Epidermal melanocyte (primary cell): ENCODE data around the gene KCNT2.
"Not testable (repeated sequence)": the region's sequence is repeated elsewhere in the genome, so short reads cannot be mapped to it uniquely, and the experiment has no call there.

ENCODE experiments used
- DNase-seq: peaks from one replicate; pipeline ENCODE4 v3.0.0; 2011; ENCODE audit warnings: low spot score; ENCODE audit not compliant: insufficient read length

KCNT2 gene

GRCh38 chr1:196515904-196516303 is 92.3 kb downstream of the KCNT2 start:
- no peak for DNase-seq

GRCh38 chr1:196513821-196514220 is 94.4 kb downstream of the KCNT2 start:
- DNase-seq, result no peak

- no peak for DNase-seq
Measured at GRCh38 chr1:196510451-196510850, 97.8 kb downstream of the KCNT2 start.

- DNase-seq, result not testable (repeated sequence)
Measured at GRCh38 chr1:196504224-196504623, 104.0 kb downstream of the KCNT2 start.

- DNase-seq, result no peak
Measured at GRCh38 chr1:196502437-196502836, 105.8 kb downstream of the KCNT2 start.

DNA sequence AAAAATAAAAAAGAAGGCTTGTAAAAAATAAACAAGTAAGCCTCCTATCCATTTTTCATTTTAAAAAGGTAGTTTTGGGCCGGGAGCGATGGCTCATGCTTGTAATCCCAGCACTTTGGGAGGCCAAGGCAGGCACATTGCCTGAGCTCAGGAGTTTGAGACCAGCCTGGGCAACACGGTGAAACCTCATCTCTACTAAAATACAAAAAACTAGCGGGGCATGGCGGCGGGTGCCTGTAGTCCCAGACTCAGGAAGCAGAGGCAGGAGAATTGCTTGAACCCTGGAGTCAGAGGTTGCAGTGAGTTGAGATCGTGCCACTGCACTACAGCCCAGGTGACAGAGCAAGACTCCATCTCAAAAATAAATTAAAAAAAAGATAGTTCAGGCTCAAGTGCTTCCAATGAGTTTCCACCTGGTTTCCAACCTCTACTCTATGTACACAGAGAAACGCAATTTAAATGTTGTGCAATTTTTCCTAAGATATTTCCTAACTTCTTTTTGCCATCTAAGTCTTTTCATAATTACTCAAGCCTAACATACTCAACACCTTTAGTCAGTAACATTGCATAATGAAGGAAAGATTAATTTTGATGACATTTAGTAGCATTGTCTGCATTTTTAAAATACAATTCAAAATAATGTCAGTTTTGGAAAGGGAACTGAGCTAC is 106.3 kb downstream of the KCNT2 start:
- DNase-seq, result no peak

DNA sequence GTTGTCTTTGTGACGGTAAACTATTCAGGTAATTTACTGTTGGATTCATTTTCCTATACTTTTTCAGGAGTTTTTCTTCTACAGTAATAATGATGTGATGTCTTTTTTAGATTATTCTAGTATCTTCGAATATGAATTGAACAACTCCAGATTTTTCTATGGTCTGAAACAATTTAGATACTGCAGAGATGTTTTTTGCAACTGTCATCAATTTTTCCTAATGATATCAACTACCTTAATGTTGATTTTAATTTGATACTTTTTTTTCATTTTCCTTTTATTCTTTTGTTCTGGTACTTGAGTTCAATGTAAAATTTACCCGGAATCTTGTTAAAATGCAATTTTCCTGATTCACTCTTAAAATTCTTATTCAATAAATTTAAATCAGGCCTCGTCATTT is 110.4 kb downstream of the KCNT2 start:
- no peak for DNase-seq

- DNase-seq, result no peak
Measured at GRCh38 chr1:196494766-196495165, 113.5 kb downstream of the KCNT2 start.

DNA sequence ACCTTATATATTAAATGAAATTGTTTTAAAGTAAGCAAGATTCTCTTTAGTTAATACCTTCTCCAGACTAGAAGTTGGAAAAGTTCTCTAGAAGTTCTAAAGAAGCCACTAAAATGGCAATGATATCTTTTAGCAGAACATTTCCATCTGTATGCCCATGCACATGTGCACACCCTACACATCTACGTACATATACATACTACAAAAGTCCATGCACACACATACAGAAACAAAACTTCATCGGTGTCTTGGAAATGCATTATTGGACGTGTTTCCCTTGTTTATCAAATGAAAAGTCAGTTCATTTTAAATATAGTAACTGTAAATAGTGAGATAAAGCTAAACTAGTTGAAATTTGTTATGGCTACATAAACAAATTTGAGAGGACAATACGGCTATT is 114.4 kb downstream of the KCNT2 start:
- DNase-seq, result no peak

DNA sequence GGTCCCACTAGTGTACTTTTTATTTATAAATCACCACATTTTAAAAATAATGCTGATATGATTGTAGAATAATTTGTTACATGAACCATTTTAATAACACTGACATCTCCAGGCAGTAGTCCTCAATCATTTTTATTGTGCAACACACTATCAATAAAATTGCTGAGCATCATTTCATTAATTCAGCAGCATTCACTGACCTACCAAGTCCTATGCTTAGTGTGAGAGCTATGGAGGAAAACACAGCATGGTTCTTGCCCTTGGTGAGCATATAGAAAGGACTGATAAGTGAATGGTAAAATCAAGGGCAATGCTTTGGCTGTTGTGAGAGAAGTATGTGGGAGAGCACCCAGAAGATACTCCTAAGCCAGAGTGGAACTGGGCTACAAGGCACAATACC is 119.7 kb downstream of the KCNT2 start:
- DNase-seq, result no peak

DNA sequence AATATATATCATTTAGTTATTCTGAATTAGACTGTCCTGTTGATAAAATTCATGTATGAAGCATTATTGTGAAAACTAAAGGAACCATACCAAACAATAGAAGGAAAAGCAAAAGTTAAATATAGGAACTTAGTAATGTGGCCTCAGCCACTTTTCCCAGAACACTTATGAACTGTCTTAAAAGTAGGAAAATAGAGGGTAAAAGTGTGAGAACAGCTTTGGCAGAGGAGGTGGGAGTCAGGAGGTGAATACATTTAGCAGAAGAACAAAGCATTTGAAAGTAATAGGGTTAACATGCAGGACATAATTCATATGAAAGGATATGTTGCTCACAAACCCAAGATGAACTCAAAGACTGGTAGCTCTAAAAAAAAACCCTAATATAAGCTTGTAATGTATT is 121.9 kb downstream of the KCNT2 start:
- no peak for DNase-seq

GRCh38 chr1:196481616-196482015 is 126.6 kb downstream of the KCNT2 start:
- DNase-seq, result no peak

DNA sequence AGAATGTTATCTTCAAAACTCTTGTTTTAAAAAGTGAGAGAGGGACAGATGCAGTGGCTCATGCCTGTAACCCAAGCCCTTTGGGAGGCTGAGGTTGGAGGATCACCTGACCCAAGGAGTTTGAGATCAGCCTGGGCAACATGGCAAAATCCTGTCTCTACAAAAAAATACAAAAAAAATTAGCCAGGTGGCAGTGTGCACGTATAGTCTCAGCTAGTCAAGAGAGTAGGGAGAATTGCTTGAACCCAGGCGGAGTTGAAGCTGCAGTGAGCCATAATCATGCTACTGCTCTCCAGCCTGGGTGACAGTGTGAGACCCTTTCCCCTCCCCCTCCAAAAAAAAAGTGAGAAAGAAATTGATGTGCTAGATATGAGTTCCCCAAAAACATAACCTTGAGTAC is 131.0 kb downstream of the KCNT2 start:
- DNase-seq, result no peak

DNA sequence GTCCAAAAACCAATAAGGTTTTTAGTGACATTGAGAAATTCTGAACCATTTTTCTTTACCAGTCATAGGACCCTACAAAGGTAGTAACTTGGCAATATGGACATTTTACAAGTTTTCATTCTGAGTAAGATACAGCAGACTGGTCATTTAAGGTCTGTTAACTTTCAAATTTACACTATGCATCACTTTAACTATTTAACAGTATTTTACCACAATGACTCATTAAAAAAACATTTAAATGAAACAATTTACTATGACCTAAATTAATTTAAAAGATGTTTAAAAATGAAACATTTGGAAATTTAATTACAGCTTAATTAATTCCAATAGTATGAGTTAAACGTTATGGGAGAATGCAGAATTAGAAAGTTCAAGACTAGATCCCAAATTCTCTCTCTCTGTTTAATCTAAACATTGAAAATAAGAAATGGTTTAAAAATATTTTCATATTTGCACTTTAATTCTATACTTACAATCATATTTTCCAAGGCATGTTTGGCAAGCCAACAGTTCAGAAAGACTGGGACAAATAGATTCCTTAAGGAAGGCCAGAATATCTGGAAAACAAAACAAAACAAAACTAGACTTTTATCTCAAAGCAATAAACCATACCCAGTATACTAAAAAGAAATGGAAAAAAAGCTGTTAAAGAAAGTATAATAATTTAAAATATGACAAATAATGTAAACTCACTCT is 140.9 kb downstream of the KCNT2 start:
- no peak for DNase-seq

GRCh38 chr1:196466654-196467053 is 141.6 kb downstream of the KCNT2 start:
- no peak for DNase-seq

GRCh38 chr1:196466166-196466565 is 142.1 kb downstream of the KCNT2 start:
- DNase-seq, result no peak

- DNase-seq, result no peak
Measured at GRCh38 chr1:196464480-196464941, 143.7 kb downstream of the KCNT2 start.

GRCh38 chr1:196462086-196462485 is 146.2 kb downstream of the KCNT2 start:
- DNase-seq, result no peak

DNA sequence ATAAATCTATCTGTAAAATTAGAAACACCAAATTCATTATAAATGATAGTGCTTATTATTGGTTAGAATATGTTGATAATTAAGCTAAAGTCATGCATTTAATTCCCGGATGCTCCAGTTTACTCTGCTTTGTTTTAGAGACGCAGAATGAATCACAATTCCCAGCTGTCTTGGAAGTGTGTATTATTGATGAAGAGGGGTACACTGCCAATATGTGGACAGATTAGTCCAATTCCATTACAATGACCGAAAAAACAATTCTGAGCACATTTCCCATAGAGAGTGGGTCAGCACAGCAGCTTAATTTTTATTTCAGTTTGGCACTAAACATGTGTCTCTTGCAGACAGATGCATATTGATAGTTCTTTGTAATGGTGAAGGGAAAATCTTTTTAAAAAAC is 146.7 kb downstream of the KCNT2 start:
- no peak for DNase-seq

GRCh38 chr1:196459383-196459782 is 148.9 kb downstream of the KCNT2 start:
- no peak for DNase-seq

GRCh38 chr1:196454792-196455191 is 153.4 kb downstream of the KCNT2 start:
- DNase-seq, result no peak

GRCh38 chr1:196451103-196451502 is 157.1 kb downstream of the KCNT2 start:
- no peak for DNase-seq
